Measurements from ENCODE around the gene PRR22.

- TF ChIP-seq, protein P1, sequence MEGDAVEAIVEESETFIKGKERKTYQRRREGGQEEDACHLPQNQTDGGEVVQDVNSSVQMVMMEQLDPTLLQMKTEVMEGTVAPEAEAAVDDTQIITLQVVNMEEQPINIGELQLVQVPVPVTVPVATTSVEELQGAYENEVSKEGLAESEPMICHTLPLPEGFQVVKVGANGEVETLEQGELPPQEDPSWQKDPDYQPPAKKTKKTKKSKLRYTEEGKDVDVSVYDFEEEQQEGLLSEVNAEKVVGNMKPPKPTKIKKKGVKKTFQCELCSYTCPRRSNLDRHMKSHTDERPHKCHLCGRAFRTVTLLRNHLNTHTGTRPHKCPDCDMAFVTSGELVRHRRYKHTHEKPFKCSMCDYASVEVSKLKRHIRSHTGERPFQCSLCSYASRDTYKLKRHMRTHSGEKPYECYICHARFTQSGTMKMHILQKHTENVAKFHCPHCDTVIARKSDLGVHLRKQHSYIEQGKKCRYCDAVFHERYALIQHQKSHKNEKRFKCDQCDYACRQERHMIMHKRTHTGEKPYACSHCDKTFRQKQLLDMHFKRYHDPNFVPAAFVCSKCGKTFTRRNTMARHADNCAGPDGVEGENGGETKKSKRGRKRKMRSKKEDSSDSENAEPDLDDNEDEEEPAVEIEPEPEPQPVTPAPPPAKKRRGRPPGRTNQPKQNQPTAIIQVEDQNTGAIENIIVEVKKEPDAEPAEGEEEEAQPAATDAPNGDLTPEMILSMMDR (IDR thresholded peaks at IDR 0.05), result no peak
- no peak for TF ChIP-seq POLR2A (IDR thresholded peaks at IDR 0.05)
Measured at GRCh38 chr19:5792224-5792623, 7.7 kb upstream of the PRR22 start.
